ENCODE measurements around the gene SLC25A39.

- no peak for TF ChIP-seq EZH2 (IDR thresholded peaks at IDR 0.05; ENCODE audit: low read depth)
- no peak for TF ChIP-seq CTCF (conservative IDR thresholded peaks at IDR 0.05)
Observed at GRCh38 chr17:44359006-44359405, 34.4 kb upstream of the SLC25A39 start.

All from PC-9 (cell line).